HT-29 (cell line): ENCODE results near the gene IRGQ. TPM values are rescaled to one million over a fixed set of nuclear protein-coding genes. Genes with fewer than 3 reads are reported as not detected.

Experiments used
- DNase-seq: peaks from one replicate; pipeline ENCODE4 v3.0.0-alpha.2; 2015; ENCODE audit warnings: low spot score
- total RNA-seq: library from RNA; depleted of rRNA; stranded (reverse); fragments of >200 nt; shearing (Covaris generic); gene quantifications from 2 replicates; pipeline ENCODE4 v1.2.3, GENCODE V29; 2014; rRNA removed

Gene IRGQ
- total RNA-seq, 1 experiment from 2014 or later = 26.0 TPM

- DNase-seq = no peak
Measured at GRCh38 chr19:43546581-43546980, 49.4 kb downstream of the IRGQ start.

- no peak for DNase-seq
Measured at GRCh38 chr19:43545981-43546380, 50.0 kb downstream of the IRGQ start.

GRCh38 chr19:43545276-43545675 lies 50.7 kb downstream of the IRGQ start:
- DNase-seq = no peak

- DNase-seq = no peak
Measured at GRCh38 chr19:43544077-43544476, 51.9 kb downstream of the IRGQ start.

- DNase-seq = no peak
Measured at GRCh38 chr19:43541920-43542650, 53.8 kb downstream of the IRGQ start.

GRCh38 chr19:43540381-43540780 lies 55.6 kb downstream of the IRGQ start:
- DNase-seq = no peak

GRCh38 chr19:43538922-43539321 lies 57.0 kb downstream of the IRGQ start:
- DNase-seq = no peak

GRCh38 chr19:43534816-43535761 lies 60.8 kb downstream of the IRGQ start:
- DNase-seq = peak; percentile 60

Other genes with a start within 250 kb of the IRGQ start
- not detected in 2 replicates for gene CD177, start 242.4 kb downstream of the IRGQ start, total RNA-seq
- gene TEX101, start 181.2 kb downstream of the IRGQ start, total RNA-seq = not detected in 2 replicates
- 0.05 and 0.78 TPM in 2 replicates for gene LYPD3, start 130.5 kb downstream of the IRGQ start, total RNA-seq
- 45.7 and 52.4 TPM in 2 replicates for gene PHLDB3, start 91.4 kb downstream of the IRGQ start, total RNA-seq
- gene ETHE1, start 68.9 kb downstream of the IRGQ start, total RNA-seq = 179 and 190 TPM in 2 replicates
- gene ZNF575, start 62.9 kb downstream of the IRGQ start, total RNA-seq = 0.08 TPM in 2 replicates
- gene XRCC1, start 20.6 kb downstream of the IRGQ start, total RNA-seq = 59.7 and 60.1 TPM in 2 replicates
- gene PINLYP, start 20.3 kb downstream of the IRGQ start, total RNA-seq = 0.03 TPM in 1 of 2 replicates, not detected in the other
- 29.6 and 41.8 TPM in 2 replicates for gene ZNF576, start 461 bp upstream of the IRGQ start, total RNA-seq
- gene SRRM5, start 16.0 kb upstream of the IRGQ start, total RNA-seq = 0.50 and 0.74 TPM in 2 replicates
- 92.9 and 100 TPM in 2 replicates for gene ZNF428, start 23.5 kb upstream of the IRGQ start, total RNA-seq
- gene CADM4, start 43.7 kb upstream of the IRGQ start, total RNA-seq = 2.7 and 6.4 TPM in 2 replicates
- 174 and 190 TPM in 2 replicates for gene PLAUR, start 74.0 kb upstream of the IRGQ start, total RNA-seq
- gene IRGC, start 119.9 kb upstream of the IRGQ start, total RNA-seq = 0.08 TPM in 1 of 2 replicates, not detected in the other
- gene SMG9, start 158.8 kb upstream of the IRGQ start, total RNA-seq = 89.4 and 99.7 TPM in 2 replicates
- 0.44 TPM in 1 of 2 replicates, not detected in the other for gene KCNN4, start 184.8 kb upstream of the IRGQ start, total RNA-seq
- gene LYPD5, start 206.3 kb upstream of the IRGQ start, total RNA-seq = 0.05 and 0.23 TPM in 2 replicates
- gene ZNF283, start 231.2 kb upstream of the IRGQ start, total RNA-seq = 5.1 and 10.9 TPM in 2 replicates